ENCODE data around the gene CBX6. TPM values are rescaled to one million over a fixed set of nuclear protein-coding genes. Genes with fewer than 3 reads are reported as not detected.

Gene CBX6
- total and polyA plus RNA-seq, 2 of the 8 experiments (the other 6 are each of a cell fraction or from before 2014, with no cell fraction given): 10.6 to 27.5 TPM

DNA sequence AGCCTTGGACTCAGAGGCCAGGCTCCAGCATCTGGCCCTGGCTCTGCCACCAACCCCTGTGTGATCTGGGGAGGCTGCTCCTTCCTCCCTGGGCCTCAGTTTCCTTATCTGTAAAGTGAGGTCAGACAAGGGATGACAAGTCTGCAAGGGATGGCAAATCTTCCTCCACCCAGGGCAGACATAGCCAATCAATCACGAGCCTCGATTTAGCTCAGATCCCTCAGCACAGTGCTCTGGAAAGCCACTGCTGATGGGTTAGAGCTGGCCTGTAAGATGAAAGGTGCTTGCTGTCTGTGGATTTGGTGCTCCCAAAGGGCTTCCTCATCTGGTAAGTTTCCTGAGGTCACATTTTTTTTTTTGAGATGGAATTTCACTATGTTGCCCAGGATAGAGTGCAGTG is 48.4 kb downstream of the CBX6 start:
- Histone ChIP-seq H4K5ac (ENCODE audit: insufficient read length, low read depth, low read length) (no peak overlapping the region), H3K4ac (replicated peaks; ENCODE audit: insufficient read length, low read depth, low read length) (no peak overlapping the region), H4K8ac (ENCODE audit: extremely low read depth, insufficient read depth, low read length) (no peak overlapping the region), H2BK12ac (ENCODE audit: low read depth, low read length) (no peak overlapping the region), H3K18ac (ENCODE audit: extremely low read depth, low read length) (no peak overlapping the region), H2AFZ (ENCODE audit: low read length) (no peak overlapping the region), H3K23me2 (ENCODE audit: low read depth, low read length) (no peaks in the 10 kb centered on the region), H3K4me1 (replicated peaks in 1 of 4; ENCODE audit: control insufficient read depth in 3 of 4, insufficient read depth in 4 of 4, low read length in 3 of 4) (peaks cover 0 to 5% (median 2%) of the 10 kb centered on the region in 4 experiments; a peak in 2 of 7 replicates), H2BK5ac (ENCODE audit: low read depth, low read length) (no peak overlapping the region), H3K36me3 (ENCODE audit: control insufficient read depth in 2 of 4, insufficient read depth in 4 of 4, low read length in 3 of 4) (no peaks in the 10 kb centered on the region), H3K9me3 (ENCODE audit: insufficient read depth in 2 of 2, low read depth in 1 of 2, low read length in 1 of 2) (no peaks in the 10 kb centered on the region), H3K27ac (ENCODE audit: low read depth, low read length) (no peak overlapping the region), H2BK20ac (ENCODE audit: low read length) (no peak overlapping the region), H4K91ac (replicated peaks; ENCODE audit: insufficient read length, low read length) (no peak overlapping the region), H4K20me1 (replicated peaks in 1 of 2; ENCODE audit: control insufficient read depth in 1 of 2, insufficient read depth in 2 of 2, low read length in 2 of 2) (no peaks in the 10 kb centered on the region), H3K27me3 (replicated peaks in 1 of 4; ENCODE audit: control insufficient read depth in 3 of 4, extremely low read depth in 1 of 4, insufficient read depth in 3 of 4, low read length in 3 of 4) (no peaks in the 10 kb centered on the region; a peak in 1 of 7 replicates), H3K4me3 (ENCODE audit: extremely low read depth in 1 of 4, insufficient read depth in 2 of 4, low read depth in 3 of 4, low read length in 4 of 4) (no peak overlapping the region), H2BK120ac (replicated peaks; ENCODE audit: low read depth, low read length) (no peak overlapping the region), H3K23ac (ENCODE audit: insufficient read length) (no peak overlapping the region), H3K4me2 (ENCODE audit: insufficient read depth in 1 of 2, low read depth in 2 of 2, low read length in 2 of 2) (no peak overlapping the region), H3K14ac (ENCODE audit: insufficient read length) (no peak overlapping the region), H3K79me1 (ENCODE audit: low read depth, low read length) (peaks cover 3% of the 10 kb centered on the region; the same call in 1 of the 2 replicates), H3K79me2 (ENCODE audit: control insufficient read depth in 1 of 2, insufficient read depth in 2 of 2, low read length in 2 of 2) (no peaks in the 10 kb centered on the region), H3K9ac (replicated peaks in 1 of 4; ENCODE audit: extremely low read depth in 1 of 4, low read depth in 3 of 4, low read length in 3 of 4) (no peak overlapping the region), H3K56ac (replicated peaks; ENCODE audit: insufficient read length, low read depth, low read length) (no peak overlapping the region), H2BK15ac (ENCODE audit: low read length) (no peak overlapping the region), H2AK5ac (ENCODE audit: low read depth, low read length) (no peak overlapping the region)
- FAIRE-seq (no peak), DNase-seq (ENCODE audit: low read depth in 1 of 2, low spot score in 2 of 2) (no peak)
- ChIA-PET CTCF (ENCODE audit: partially characterized antibody) (interaction anchor here (0.7 to 6.8 kb wide), 10 partner anchors 10 to 99 kb away, joined by 3 to 53 read pairs (median 4); no protein-coding TSS in a partner anchor), POLR2A (ENCODE audit: partially characterized antibody) (no interaction called here)
- TF ChIP-seq EGR1 (IDR thresholded peaks at IDR 0.05; ENCODE audit: borderline replicate concordance, low read depth, low read length) (no peak), MAFK (IDR thresholded peaks at IDR 0.05; ENCODE audit: low read depth, low read length) (no peak), RBBP5 (IDR thresholded peaks at IDR 0.05; ENCODE audit: borderline replicate concordance, low read depth, low read length) (no peak), CHD2 (IDR thresholded peaks at IDR 0.05; ENCODE audit: low read length) (no peak)
- 98% methylated on average over 2 of the region's 2 CpGs; no CpG with 5 or more reads in 1 of the 2 experiments for WGBS, 2 experiments (ENCODE audit: extremely low coverage in 1 of 2, insufficient coverage in 1 of 2, insufficient read length in 1 of 2, insufficient replicate concordance in 2 of 2, low coverage in 1 of 2, low lambda C conversion rate in 2 of 2, missing lambda C conversion rate in 1 of 2)
